Liver (tissue), 3 donors: ENCODE results near the gene FIP1L1.

ENCODE experiments used
- ATF3 ChIP-seq: IDR thresholded peaks from 2 replicates; pipeline ENCODE4 v1.6.1; 2016; ENCODE audit warnings: antibody characterized with exemption
- CTCF ChIP-seq: fragments of 150-350 bp; IDR thresholded peaks from 2 replicates; pipeline ENCODE4 v1.5.1; 2017; ENCODE audit warnings: improper control_type of control experiment, low read depth, low read length; ENCODE audit not compliant: missing input control
- EGR1 ChIP-seq, 2 donors: IDR thresholded peaks; 2 replicates each; pipeline ENCODE4 v1.6.1; 2016 to 2018; ENCODE audit warnings: antibody characterized with exemption in 2 of 2, low read depth in 2 of 2
- FOXA1 ChIP-seq: IDR thresholded peaks from 2 replicates; pipeline ENCODE4 v1.6.1; 2016; ENCODE audit warnings: antibody characterized with exemption
- GABPA ChIP-seq, 2 donors: IDR thresholded peaks in 1 of 2; conservative IDR thresholded peaks in 1 of 2; 2 replicates each; pipeline ENCODE4 v1.6.1; 2016; ENCODE audit warnings: antibody characterized with exemption in 2 of 2, mild to moderate bottlenecking in 1 of 2, moderate library complexity in 1 of 2
- JUND ChIP-seq, 2 donors: IDR thresholded peaks; 2 replicates each; pipeline ENCODE4 v1.6.1; 2016; ENCODE audit warnings: antibody characterized with exemption in 2 of 2
- NR2F2 ChIP-seq: IDR thresholded peaks from 2 replicates; pipeline ENCODE4 v1.6.1; 2016; ENCODE audit warnings: antibody characterized with exemption
- RAD21 ChIP-seq, 2 donors: IDR thresholded peaks; 2 replicates each; pipeline ENCODE4 v1.6.1; 2016; ENCODE audit warnings: antibody characterized with exemption in 2 of 2, mild to moderate bottlenecking in 2 of 2
- REST ChIP-seq: IDR thresholded peaks from 2 replicates; pipeline ENCODE4 v1.6.1; 2016; ENCODE audit warnings: antibody characterized with exemption, mild to moderate bottlenecking
- RXRA ChIP-seq, 2 donors: IDR thresholded peaks; 2 replicates each; pipeline ENCODE4 v1.6.1; 2017 to 2018; ENCODE audit warnings: antibody characterized with exemption in 2 of 2, mild to moderate bottlenecking in 1 of 2
- SP1 ChIP-seq: IDR thresholded peaks from 2 replicates; pipeline ENCODE4 v1.6.1; 2018; ENCODE audit warnings: antibody characterized with exemption, mild to moderate bottlenecking
- TAF1 ChIP-seq: conservative IDR thresholded peaks from 2 replicates; pipeline ENCODE4 v1.6.1; 2016; ENCODE audit warnings: antibody characterized with exemption, mild to moderate bottlenecking
- YY1 ChIP-seq: IDR thresholded peaks from 2 replicates; pipeline ENCODE4 v1.6.1; 2016; ENCODE audit warnings: antibody characterized with exemption, mild to moderate bottlenecking
- ZBTB33 ChIP-seq: IDR thresholded peaks from 2 replicates; pipeline ENCODE4 v1.6.1; 2016; ENCODE audit warnings: antibody characterized with exemption
- donor health status: healthy.
- donor health status: healthy.

- TF ChIP-seq GABPA (IDR thresholded peaks at IDR 0.05 in 1 of 2, conservative IDR thresholded peaks at IDR 0.05 in 1 of 2) (no peak), REST (no peak), RXRA (IDR thresholded peaks at IDR 0.05) (no peak), CTCF (no peak), SP1 (no peak), YY1 (no peak), EGR1 (IDR thresholded peaks at IDR 0.05; ENCODE audit: low read depth in 2 of 2) (no peak), TAF1 (no peak), RAD21 (IDR thresholded peaks at IDR 0.05) (no peak), NR2F2 (no peak), ZBTB33 (no peak), JUND (IDR thresholded peaks at IDR 0.05) (no peak), ATF3 (no peak), FOXA1 (no peak)
These were observed 2.6 kb upstream of the FIP1L1 start for GRCh38 chr4:53374777-53375258.
